ENCODE measurements around the gene MEGF6.

- no peak for TF ChIP-seq POLR2AphosphoS5 (IDR thresholded peaks at IDR 0.05)
- TF ChIP-seq EP300 (IDR thresholded peaks at IDR 0.05; ENCODE audit: low read depth), result no peak
Observed at GRCh38 chr1:3553166-3553939, 58.0 kb downstream of the MEGF6 start.
